Omental fat pad (tissue), 4 donors: ENCODE results near the gene SCLT1. TPM values are rescaled to one million over a fixed set of nuclear protein-coding genes. Genes with fewer than 3 reads are reported as not detected.

Experiments used
- ATAC-seq: fragments of 150-250 bp; one replicate; pipeline ENCODE4 v1.9.1; 2016; ENCODE audit warnings: mild to moderate bottlenecking, moderate library complexity; ENCODE audit not compliant: low FRiP score
- DNase-seq: peaks from one replicate; pipeline ENCODE4 v3.0.0-alpha.2; 2019; ENCODE audit warnings: low spot score
- CTCF ChIP-seq, 3 donors: fragments of 450-650 bp; IDR thresholded peaks; one replicate each; pipeline ENCODE4 v1.5.1; 2016 to 2017; ENCODE audit warnings: antibody characterized with exemption in 3 of 3, mild to moderate bottlenecking in 3 of 3, moderate library complexity in 2 of 3
- total RNA-seq, 4 donors: library from RNA; depleted of rRNA; stranded (reverse); fragments of >200 nt; gene quantifications; one replicate each; pipeline ENCODE4 v1.1.0, GENCODE V29; 2016

SCLT1 gene
- total RNA-seq, 4 donors from 2014 or later = 7.9 to 27.5 (median 16.8) TPM

GRCh38 chr4:128861856-128862518 lies 231.4 kb downstream of the SCLT1 start:
- ATAC-seq (no peak), DNase-seq (no peak)
- TF ChIP-seq CTCF (IDR thresholded peaks at IDR 0.05) = no peak

- no peak for TF ChIP-seq CTCF (IDR thresholded peaks at IDR 0.05)
- no peak for DNase-seq
- ATAC-seq = no peak
These were observed 233.3 kb downstream of the SCLT1 start for GRCh38 chr4:128859887-128860677.

GRCh38 chr4:128858879-128859671 lies 234.3 kb downstream of the SCLT1 start:
- DNase-seq (no peak), ATAC-seq (no peak)
- no peak for TF ChIP-seq CTCF (IDR thresholded peaks at IDR 0.05)

- TF ChIP-seq CTCF (IDR thresholded peaks at IDR 0.05) = no peak
- no peak for ATAC-seq
- DNase-seq = no peak
These were observed 237.1 kb downstream of the SCLT1 start for GRCh38 chr4:128856246-128856645.

- TF ChIP-seq CTCF (IDR thresholded peaks at IDR 0.05) = no peak
- DNase-seq (no peak), ATAC-seq (no peak)
These were observed 237.7 kb downstream of the SCLT1 start for GRCh38 chr4:128855621-128856020.

- TF ChIP-seq CTCF (IDR thresholded peaks at IDR 0.05) = no peak
- ATAC-seq (no peak), DNase-seq (no peak)
These were observed 238.9 kb downstream of the SCLT1 start for GRCh38 chr4:128854433-128854832.
